Neuronal stem cell (in vitro differentiated cells): ENCODE results near the gene GLB1L3.
A peak's percentile ranks its signal among the peaks of the same experiment; 100 is the strongest.

Experiments used
- DNase-seq: peaks from one replicate; pipeline ENCODE4 v3.0.0-alpha.2; 2013; ENCODE audit warnings: low spot score
- H2AFZ ChIP-seq: one replicate; pipeline ENCODE4 v1.6.1; 2013; ENCODE audit warnings: mild to moderate bottlenecking, low read length, inconsistent platforms
- H2AK5ac ChIP-seq: 2 replicates; pipeline ENCODE4 v1.6.1; 2013; ENCODE audit warnings: low read depth, mild to moderate bottlenecking, inconsistent platforms, low read length, moderate library complexity, mixed read lengths
- H2BK120ac ChIP-seq: 2 replicates; pipeline ENCODE4 v1.6.1; 2013; ENCODE audit warnings: low read depth, mild to moderate bottlenecking, inconsistent platforms, low read length, moderate library complexity, mixed read lengths
- H2BK12ac ChIP-seq: one replicate; pipeline ENCODE4 v1.6.1; 2013; ENCODE audit warnings: low read length, inconsistent platforms
- H2BK15ac ChIP-seq: 2 replicates; pipeline ENCODE4 v1.6.1; 2013; ENCODE audit warnings: mild to moderate bottlenecking, low read length, inconsistent platforms, mixed read lengths
- H2BK5ac ChIP-seq: one replicate; pipeline ENCODE4 v1.6.1; 2013; ENCODE audit warnings: inconsistent platforms, mild to moderate bottlenecking, low read length, moderate library complexity
- H3K14ac ChIP-seq: one replicate; pipeline ENCODE4 v1.6.1; 2013; ENCODE audit warnings: low read length, inconsistent platforms
- H3K18ac ChIP-seq: 2 replicates; pipeline ENCODE4 v1.6.1; 2013; ENCODE audit warnings: low read length, inconsistent platforms
- H3K23ac ChIP-seq: 2 replicates; pipeline ENCODE4 v1.6.1; 2013; ENCODE audit warnings: low read depth, mild to moderate bottlenecking, mixed read lengths, low read length, inconsistent platforms; ENCODE audit not compliant: poor library complexity
- H3K27ac ChIP-seq: replicated peaks from 3 replicates; pipeline ENCODE4 v1.5.1; 2013; ENCODE audit warnings: low read length, inconsistent platforms
- H3K27me3 ChIP-seq, 3 experiments: 2 replicates each; pipeline ENCODE4 v1.6.1; 2013; ENCODE audit warnings: low read length in 3 of 3, mild to moderate bottlenecking in 2 of 3, inconsistent platforms in 1 of 3, low read depth in 1 of 3, mixed read lengths in 1 of 3, moderate library complexity in 1 of 3; ENCODE audit not compliant: control insufficient read depth in 3 of 3, insufficient read depth in 3 of 3
- H3K36me3 ChIP-seq, 2 donors: replicated peaks in 1 of 2; 2 replicates each; pipeline ENCODE4 v1.6.1; 2013; ENCODE audit warnings: low read length in 2 of 2; ENCODE audit not compliant: control insufficient read depth in 2 of 2, insufficient read depth in 2 of 2
- H3K4ac ChIP-seq: 2 replicates; pipeline ENCODE4 v1.6.1; 2013; ENCODE audit warnings: inconsistent platforms, mild to moderate bottlenecking, low read length, moderate library complexity
- H3K4me1 ChIP-seq, 2 donors: 1 replicate in 1 of 2; 2 replicates in 1 of 2; pipeline ENCODE4 v1.6.1; 2013; ENCODE audit warnings: low read length in 2 of 2, low read depth in 1 of 2; ENCODE audit not compliant: control insufficient read depth in 2 of 2, insufficient read depth in 1 of 2
- H3K4me2 ChIP-seq: one replicate; pipeline ENCODE4 v1.6.1; 2013; ENCODE audit warnings: mild to moderate bottlenecking, low read length, inconsistent platforms; ENCODE audit not compliant: insufficient read depth, poor library complexity, severe bottlenecking
- H3K4me3 ChIP-seq, 2 donors: 2 replicates each; pipeline ENCODE4 v1.5.1; 2013; ENCODE audit warnings: low read length in 2 of 2, mild to moderate bottlenecking in 2 of 2, inconsistent platforms in 1 of 2, moderate library complexity in 1 of 2
- H3K79me1 ChIP-seq: one replicate; pipeline ENCODE4 v1.6.1; 2013; ENCODE audit warnings: low read depth, mild to moderate bottlenecking, inconsistent platforms, low read length, moderate library complexity
- H3K9ac ChIP-seq: one replicate; pipeline ENCODE4 v1.6.1; 2013; ENCODE audit warnings: mild to moderate bottlenecking, low read depth, low read length, inconsistent platforms; ENCODE audit not compliant: poor library complexity
- H3K9me3 ChIP-seq, 2 donors: replicated peaks in 1 of 2; 2 replicates each; pipeline versions ENCODE3 to v1.6.1; 2013; ENCODE audit warnings: low read length in 2 of 2, mild to moderate bottlenecking in 2 of 2, inconsistent platforms in 1 of 2, low read depth in 1 of 2, mixed read lengths in 1 of 2, moderate library complexity in 1 of 2; ENCODE audit not compliant: control insufficient read depth in 2 of 2, insufficient read depth in 1 of 2
- H4K8ac ChIP-seq: one replicate; pipeline ENCODE4 v1.6.1; 2013; ENCODE audit warnings: low read depth, mild to moderate bottlenecking, inconsistent platforms, low read length, moderate library complexity
- H4K91ac ChIP-seq: one replicate; pipeline ENCODE4 v1.6.1; 2013; ENCODE audit warnings: low read length, low read depth, mild to moderate bottlenecking, inconsistent platforms; ENCODE audit not compliant: poor library complexity
- WGBS, 2 donors: extraction: QIAGEN DNeasy Blood & Tissue Kit; methylation state at CpG; one replicate each; pipeline ENCODE4 v1.1.7; 2013; ENCODE audit warnings: missing lambda C conversion rate in 2 of 2, mixed read lengths in 1 of 2; ENCODE audit not compliant: insufficient read length in 2 of 2, insufficient replicate concordance in 1 of 2; ENCODE audit errors: extremely low coverage in 2 of 2; 5-methylcytosine and 5-hydroxymethylcytosine counted together

Gene GLB1L3

GRCh38 chr11:134287561-134287960 lies 11.4 kb downstream of the GLB1L3 start:
- Histone ChIP-seq H4K8ac (no peak overlapping the region), H3K36me3 (no peaks in the 10 kb centered on the region), H3K27me3 (peaks cover 0 to 39% (median 0%) of the 10 kb centered on the region in 3 experiments), H3K4me3 (no peak overlapping the region), H3K14ac (no peak overlapping the region), H3K79me1 (no peaks in the 10 kb centered on the region), H3K18ac (no peak overlapping the region), H2BK15ac (no peak overlapping the region), H3K4me1 (no peaks in the 10 kb centered on the region), H3K23ac (no peak overlapping the region), H2BK12ac (no peak overlapping the region), H3K9me3 (no peaks in the 10 kb centered on the region), H3K4me2 (no peak overlapping the region), H2AK5ac (no peak overlapping the region), H2AFZ (peak overlapping the region; percentile 17), H3K9ac (no peak overlapping the region), H3K27ac (no peak overlapping the region), H3K4ac (no peak overlapping the region), H4K91ac (no peak overlapping the region), H2BK120ac (no peak overlapping the region), H2BK5ac (no peak overlapping the region)
- no peak for DNase-seq
- WGBS, 2 donors = no CpG with 5 or more reads among the region's 12 CpGs

- Histone ChIP-seq H2AFZ (no peak overlapping the region), H3K14ac (no peak overlapping the region), H3K23ac (no peak overlapping the region), H2AK5ac (no peak overlapping the region), H3K4me2 (no peak overlapping the region), H2BK12ac (no peak overlapping the region), H3K4me3 (no peak overlapping the region), H2BK15ac (no peak overlapping the region), H3K79me1 (no peaks in the 10 kb centered on the region), H3K27me3 (peaks cover 0 to 42% (median 0%) of the 10 kb centered on the region in 3 experiments), H3K4me1 (no peaks in the 10 kb centered on the region), H3K9me3 (no peaks in the 10 kb centered on the region), H3K36me3 (no peaks in the 10 kb centered on the region), H3K9ac (no peak overlapping the region), H2BK120ac (no peak overlapping the region), H2BK5ac (no peak overlapping the region), H4K8ac (no peak overlapping the region), H4K91ac (no peak overlapping the region), H3K4ac (no peak overlapping the region), H3K27ac (no peak overlapping the region), H3K18ac (no peak overlapping the region)
- DNase-seq = no peak
- no CpG with 5 or more reads among the region's 13 CpGs for WGBS, 2 donors
Observed at GRCh38 chr11:134288486-134288885, 12.3 kb downstream of the GLB1L3 start.

- no peak overlapping the region for H3K14ac ChIP-seq
- no peak overlapping the region for H4K8ac ChIP-seq
- no peak overlapping the region for H2BK12ac ChIP-seq
- H2BK5ac ChIP-seq = no peak overlapping the region
- H2BK15ac ChIP-seq = no peak overlapping the region
- H3K27me3 ChIP-seq = peaks cover 0 to 35% (median 0%) of the 10 kb centered on the region in 3 experiments
- no peak overlapping the region for H2AK5ac ChIP-seq
- H4K91ac ChIP-seq = no peak overlapping the region
- no peak overlapping the region for H3K4me2 ChIP-seq
- H3K18ac ChIP-seq = no peak overlapping the region
- no peak for DNase-seq
- H3K4ac ChIP-seq = no peak overlapping the region
- H3K9me3 ChIP-seq = no peaks in the 10 kb centered on the region
- WGBS, 2 donors = no CpG with 5 or more reads among the region's 4 CpGs
- no peaks in the 10 kb centered on the region for H3K79me1 ChIP-seq
- no peaks in the 10 kb centered on the region for H3K36me3 ChIP-seq
- H3K23ac ChIP-seq = no peak overlapping the region
- H3K4me1 ChIP-seq = no peaks in the 10 kb centered on the region
- no peak overlapping the region for H3K9ac ChIP-seq
- no peak overlapping the region for H3K27ac ChIP-seq
- peak overlapping the region; percentile 60 for H2AFZ ChIP-seq
- no peak overlapping the region for H2BK120ac ChIP-seq
- H3K4me3 ChIP-seq = no peak overlapping the region
Observed at GRCh38 chr11:134289167-134289566, 13.0 kb downstream of the GLB1L3 start.

GRCh38 chr11:134289789-134290188 lies 13.6 kb downstream of the GLB1L3 start:
- Histone ChIP-seq H3K27ac (no peak overlapping the region), H4K91ac (no peak overlapping the region), H3K23ac (no peak overlapping the region), H2AFZ (peak overlapping the region; percentile 60), H2BK12ac (no peak overlapping the region), H3K79me1 (no peaks in the 10 kb centered on the region), H3K4me2 (no peak overlapping the region), H3K9me3 (no peaks in the 10 kb centered on the region), H2BK5ac (no peak overlapping the region), H2AK5ac (no peak overlapping the region), H3K36me3 (no peaks in the 10 kb centered on the region), H3K18ac (peak overlapping the region; percentile 48), H2BK120ac (no peak overlapping the region), H3K27me3 (peaks cover 0 to 35% (median 0%) of the 10 kb centered on the region in 3 experiments), H3K14ac (no peak overlapping the region), H4K8ac (no peak overlapping the region), H3K4me3 (no peak overlapping the region), H2BK15ac (no peak overlapping the region), H3K4ac (no peak overlapping the region), H3K4me1 (no peaks in the 10 kb centered on the region), H3K9ac (no peak overlapping the region)
- no CpG with 5 or more reads among the region's 12 CpGs for WGBS, 2 donors
- DNase-seq = no peak
